Hematopoietic multipotent progenitor cell treated with erythropoietin and hydrocortisone succinate and interleukin-3 and kit ligand, for 8 days (in vitro differentiated cells): Measurements from ENCODE around the gene FKBP8.
"Not testable (repeated sequence)": the region's sequence is repeated elsewhere in the genome, so short reads cannot be mapped to it uniquely, and the experiment has no call there.

Experiments
- DNase-seq: peaks from one replicate; pipeline ENCODE4 v3.0.0-alpha.2; 2015

FKBP8 gene

GRCh38 chr19:18542941-18543813, at the start of gene FKBP8:
Gene FKBP8, minus strand, starts transcription at chr19:18543573. Its CDS starts 1,603 bp downstream, at chr19:18541970.
- peak; percentile 92 for DNase-seq

GRCh38 chr19:18592732-18593131, 49.4 kb upstream of the FKBP8 start:
- not testable (repeated sequence) for DNase-seq

DNA sequence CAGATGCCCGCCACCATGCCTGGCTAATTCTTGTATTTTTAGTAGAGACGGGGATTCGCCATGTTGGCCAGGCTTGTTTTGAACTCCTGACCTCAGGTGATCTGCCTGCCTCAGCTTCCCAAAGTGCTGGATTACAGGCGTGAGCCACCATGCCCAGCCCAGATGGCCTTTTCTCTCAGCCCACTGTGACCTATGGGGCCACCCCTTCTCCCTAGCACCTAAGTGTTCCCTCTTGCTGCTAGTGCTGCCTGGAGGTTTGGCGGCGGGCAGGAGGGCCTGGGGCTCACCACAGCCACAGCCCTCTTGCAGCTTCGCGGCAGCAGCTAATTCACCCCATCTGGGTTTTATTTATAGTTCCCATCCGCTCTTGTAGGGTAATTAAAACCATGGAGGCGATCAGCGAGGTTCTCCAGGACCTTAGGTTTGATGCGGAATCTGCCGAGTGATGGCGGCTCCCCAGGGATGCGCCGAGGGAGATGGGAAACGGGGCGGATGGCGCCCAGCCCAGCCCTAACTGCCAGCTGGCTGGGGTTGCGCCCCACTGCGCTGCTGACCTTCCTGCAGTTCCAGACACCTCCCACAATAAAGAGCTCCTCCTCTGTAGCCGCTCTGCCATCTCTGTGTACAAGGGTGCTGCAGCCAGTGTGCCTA, 48.5 kb upstream of the FKBP8 start:
- no peak for DNase-seq

DNA sequence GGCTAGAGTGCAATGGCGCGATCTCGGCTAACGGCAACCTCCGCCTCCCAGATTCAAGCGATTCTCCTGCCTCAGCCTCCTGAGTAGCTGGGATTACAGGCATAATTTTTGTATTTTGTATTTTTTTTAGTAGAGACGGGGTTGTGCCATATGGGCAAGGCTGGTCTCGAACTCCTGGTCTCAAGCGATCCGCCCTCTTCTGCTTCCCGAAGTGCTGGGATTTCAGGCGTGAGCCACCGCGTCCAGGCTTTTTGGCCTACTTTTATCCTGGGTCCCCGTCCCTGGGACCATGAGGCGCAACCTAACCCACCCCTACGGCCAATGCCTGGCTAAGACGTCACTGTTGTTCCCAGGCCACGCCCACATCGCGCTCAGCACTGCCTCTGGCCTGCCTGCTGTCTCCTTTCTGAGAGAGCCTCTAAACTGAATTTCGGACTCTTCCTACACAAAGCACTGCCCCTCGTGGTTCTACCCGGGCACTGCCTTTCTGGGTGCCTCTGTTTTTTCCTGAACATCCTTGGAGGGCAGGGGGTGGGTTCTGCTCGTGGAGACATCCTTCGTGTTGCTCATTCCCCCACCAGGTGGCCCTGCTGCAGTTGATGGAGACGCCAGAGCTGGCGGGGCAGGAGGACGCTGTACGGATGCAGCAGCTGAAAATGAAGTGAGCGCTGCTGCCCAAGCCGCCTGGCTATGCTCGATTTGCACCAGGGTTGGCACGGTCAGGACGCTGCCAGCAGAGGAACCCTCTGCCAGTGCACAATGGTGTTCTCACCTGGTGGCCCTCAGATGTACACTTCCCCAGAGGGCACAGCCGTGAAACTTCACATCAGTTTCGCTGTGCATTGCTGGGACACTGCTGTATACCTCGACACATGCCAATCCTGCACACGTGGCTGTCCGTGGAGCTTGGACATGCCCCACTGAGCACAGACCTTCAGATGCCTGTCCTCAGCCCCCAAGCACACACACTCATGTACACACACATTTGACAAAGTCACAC, 47.2 kb upstream of the FKBP8 start:
- DNase-seq, result peak; percentile 61

DNA sequence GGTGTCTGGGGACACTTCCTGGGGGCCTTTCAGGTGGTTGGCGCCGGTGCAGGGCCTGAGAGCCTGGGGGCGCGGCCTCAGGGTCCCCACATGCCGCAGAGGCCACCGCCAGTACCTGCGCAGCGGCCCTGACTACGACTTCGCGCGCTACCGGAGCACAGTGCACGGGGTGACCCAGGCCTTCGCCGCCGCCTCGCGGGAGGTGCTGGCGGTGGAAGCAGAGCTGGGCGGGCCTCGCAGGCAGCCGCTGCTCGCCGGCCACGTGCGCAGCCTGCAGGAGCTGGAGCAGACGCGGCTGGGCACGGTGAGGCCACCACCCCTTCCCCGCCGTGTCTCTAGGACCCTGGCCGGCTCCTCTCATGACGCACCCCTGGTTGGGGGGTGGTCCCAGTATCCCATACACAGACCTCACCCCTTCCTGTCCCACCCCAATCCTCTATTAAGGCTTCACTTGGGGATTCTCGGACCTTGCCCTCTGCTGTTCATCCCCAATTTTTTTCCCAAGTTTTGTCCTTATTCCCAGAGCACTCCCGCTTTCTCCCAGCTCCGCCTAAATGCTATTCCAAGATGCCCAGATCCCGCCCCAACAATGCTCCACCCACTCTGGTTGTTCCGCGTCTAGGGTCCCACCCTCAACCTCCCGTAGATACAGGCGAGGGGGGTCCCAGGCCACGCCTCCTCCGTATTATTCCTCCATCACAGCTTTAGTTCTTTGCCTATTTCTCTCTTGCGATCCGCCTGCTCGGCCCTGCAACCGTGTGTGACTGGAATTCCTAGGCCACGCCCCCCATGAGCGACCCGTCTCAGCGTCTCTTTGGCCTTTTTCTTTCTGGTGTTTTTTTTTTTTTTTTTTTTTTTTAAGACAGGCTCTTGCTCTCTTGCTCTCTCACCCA, 46.3 kb upstream of the FKBP8 start:
- DNase-seq, result peak; percentile 72

DNA sequence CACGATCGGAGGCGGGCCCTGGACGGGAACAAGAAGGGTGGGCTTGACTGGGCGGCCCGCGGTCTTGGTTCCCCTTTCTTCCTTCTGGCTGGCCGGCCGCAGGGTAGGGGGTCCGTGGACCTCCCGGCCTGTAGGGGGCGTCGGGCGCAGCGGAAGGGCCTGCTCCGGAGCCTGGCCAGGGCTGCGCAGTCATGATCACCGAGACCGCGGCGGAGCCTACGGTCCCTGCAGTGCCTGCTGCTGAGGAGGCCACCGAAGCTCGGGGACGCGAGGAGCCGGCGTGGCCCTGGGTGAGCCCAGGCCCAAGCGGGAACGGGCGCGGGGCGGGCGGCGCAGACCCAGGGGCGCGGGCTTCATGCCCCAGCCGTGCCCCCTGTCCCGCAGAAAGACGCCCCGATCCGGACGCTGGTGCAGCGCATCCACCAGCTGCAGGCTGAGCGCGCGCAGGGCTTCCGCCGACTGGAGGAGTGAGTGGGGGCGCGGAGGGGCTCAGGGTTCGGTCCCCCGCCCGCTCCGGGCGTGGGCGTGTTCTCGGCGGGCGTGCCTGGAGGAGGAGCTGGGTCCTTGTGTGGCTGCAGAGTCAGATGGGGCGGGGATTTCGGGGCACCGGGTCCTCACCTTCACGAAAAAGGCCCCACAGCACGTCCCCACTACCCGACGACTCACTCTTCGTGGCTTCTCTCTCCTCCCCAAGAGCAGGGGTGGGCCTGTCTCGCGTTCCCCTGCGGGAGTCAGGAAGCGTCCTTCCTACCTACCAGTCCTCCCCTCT, 45.4 kb upstream of the FKBP8 start, which contains the start of gene REX1BD:
TSS of gene REX1BD (plus strand) at position 188 of the 769 bp plus-strand sequence. CDS start at position 192, 4 bp downstream.
- DNase-seq, result peak; percentile 84

DNA sequence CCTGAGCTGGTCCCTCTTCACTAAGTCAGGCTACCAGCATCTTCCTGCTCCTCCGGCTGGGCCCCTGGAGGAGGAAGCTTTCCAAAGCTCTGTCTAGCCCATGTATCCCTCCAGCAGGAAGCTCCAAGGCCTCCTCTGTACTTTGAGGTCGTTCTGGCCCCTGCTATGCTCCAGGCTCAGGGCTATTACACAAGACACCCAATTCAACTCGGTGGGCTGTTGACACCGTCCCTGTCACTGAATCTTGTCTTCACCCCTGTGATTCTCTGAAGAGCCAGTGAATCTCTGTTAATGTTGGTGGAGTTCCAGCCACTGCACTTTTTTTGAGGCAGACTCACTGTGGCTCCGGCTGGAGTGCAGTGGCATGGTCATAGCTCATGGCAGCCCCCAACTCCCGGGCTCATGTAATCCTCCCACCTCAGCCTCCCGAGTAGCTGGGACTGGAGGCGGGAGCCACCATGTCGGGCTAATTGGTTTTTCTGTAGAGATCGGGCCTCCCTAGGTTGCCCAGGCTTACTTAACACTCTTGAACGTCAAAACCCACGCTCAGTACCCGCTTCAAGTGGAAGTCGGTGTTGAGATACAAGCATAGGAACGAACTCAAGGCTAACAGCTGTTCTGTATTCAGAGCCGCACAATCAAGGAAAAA, 44.7 kb upstream of the FKBP8 start:
- no peak for DNase-seq

DNA sequence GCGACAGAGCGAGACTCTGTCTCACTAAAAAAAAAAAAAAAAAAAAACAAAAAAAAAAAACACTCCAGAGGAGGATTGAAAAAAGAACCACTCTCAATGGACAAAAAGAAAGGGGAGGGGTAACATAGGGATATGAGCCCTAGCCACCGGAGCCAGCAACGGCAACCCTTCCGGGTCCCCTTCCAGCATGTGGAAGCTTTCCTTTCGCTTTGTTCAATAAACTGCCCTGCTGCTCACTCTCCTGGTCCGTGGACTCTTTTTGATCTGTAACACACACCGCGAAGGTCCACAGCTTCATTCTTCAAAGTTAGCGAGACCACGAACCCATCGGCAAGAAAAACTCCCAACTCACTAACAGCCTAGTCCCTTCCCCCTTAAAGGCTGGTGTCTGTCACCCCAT, 44.2 kb upstream of the FKBP8 start:
- no peak for DNase-seq

GRCh38 chr19:18586306-18586705, 42.9 kb upstream of the FKBP8 start:
- DNase-seq, result no peak

DNA sequence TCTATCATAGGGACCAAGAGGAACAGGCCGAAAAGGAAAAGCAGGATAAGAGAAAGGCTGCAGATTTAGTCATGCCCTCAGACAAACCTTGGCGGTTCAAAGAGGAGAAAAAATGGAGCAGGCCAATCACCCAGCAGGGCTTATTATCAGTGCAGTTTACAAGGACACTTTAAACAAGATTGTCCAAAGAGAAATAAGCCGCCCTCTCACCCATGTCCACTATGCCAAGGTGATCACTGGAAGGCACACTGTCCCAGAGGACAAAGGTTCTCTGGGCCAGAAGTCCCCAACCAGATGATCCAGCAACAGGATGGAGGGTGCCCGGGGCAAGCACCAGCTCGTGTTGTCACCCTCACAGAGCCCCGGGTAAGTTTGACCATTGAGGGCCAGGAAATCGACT, 36.9 kb upstream of the FKBP8 start:
- DNase-seq, result no peak

DNA sequence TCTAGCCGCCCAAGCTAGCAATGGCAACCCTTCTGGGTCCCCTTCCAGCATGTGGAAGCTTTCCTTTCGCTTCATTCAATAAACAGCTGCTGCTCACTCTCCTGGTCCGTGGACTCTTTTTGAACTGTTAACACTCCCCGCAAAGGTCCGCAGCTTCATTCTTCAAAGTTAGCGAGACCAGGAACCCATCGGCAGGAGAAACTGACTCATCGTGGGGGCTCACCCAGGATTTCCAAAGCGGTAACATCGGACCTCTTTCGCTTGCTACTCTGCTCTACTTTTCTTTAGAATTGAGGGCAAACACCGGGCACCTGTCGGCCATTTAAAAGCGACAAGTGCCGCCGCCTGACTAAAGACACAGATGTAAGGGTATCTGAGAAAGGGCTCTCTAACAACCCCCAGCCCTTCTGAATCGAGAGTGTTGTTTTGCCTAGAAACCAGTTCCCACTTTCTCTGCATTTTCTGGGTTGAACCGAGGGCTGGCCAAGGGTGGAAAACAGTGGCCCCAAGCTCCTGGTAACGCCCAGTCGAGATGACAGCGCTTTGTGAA, 34.1 kb upstream of the FKBP8 start:
- no peak for DNase-seq

DNA sequence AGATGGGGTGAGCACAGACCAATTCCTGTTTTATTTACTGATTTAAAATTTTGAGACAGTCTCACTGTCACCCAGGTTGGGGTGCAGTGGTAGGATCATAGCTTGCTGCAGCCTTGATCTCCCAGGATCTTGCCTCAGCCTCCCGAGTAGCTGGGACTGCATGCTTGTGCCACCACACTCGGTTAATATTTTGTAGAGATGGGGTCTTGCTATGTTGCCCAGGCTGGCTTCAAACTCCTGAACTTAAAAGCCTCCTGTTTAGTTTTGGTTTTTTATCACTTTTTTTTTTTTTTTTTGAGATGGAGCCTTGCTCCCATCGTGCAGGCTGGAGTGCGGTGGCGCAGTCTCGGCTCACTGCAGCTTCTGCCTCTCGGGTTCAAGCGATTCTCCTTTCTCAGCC, 33.0 kb upstream of the FKBP8 start:
- DNase-seq, result no peak

DNA sequence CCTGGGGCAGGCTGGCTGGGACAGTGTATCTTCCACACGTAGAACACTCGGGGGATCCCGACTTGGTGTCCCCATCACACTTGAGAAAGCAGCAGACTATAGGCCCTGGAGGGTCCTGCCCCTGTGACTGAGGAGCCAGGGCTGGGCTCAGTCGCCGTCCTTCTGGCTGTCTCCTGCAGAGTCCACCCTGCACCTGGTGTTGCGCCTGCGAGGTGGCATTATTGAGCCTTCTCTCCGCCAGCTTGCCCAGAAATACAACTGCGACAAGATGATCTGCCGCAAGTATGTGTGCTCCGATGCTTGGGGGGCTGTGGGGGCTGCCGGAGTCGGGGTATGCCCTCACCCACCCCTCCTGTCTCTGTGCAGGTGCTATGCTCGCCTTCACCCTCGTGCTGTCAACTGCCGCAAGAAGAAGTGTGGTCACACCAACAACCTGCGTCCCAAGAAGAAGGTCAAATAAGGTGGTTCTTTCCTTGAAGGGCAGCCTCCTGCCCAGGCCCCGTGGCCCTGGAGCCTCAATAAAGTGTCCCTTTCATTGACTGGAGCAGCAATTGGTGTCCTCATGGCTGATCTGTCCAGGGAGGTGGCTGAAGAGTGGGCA, 31.4 kb upstream of the FKBP8 start:
- DNase-seq, result no peak

DNA sequence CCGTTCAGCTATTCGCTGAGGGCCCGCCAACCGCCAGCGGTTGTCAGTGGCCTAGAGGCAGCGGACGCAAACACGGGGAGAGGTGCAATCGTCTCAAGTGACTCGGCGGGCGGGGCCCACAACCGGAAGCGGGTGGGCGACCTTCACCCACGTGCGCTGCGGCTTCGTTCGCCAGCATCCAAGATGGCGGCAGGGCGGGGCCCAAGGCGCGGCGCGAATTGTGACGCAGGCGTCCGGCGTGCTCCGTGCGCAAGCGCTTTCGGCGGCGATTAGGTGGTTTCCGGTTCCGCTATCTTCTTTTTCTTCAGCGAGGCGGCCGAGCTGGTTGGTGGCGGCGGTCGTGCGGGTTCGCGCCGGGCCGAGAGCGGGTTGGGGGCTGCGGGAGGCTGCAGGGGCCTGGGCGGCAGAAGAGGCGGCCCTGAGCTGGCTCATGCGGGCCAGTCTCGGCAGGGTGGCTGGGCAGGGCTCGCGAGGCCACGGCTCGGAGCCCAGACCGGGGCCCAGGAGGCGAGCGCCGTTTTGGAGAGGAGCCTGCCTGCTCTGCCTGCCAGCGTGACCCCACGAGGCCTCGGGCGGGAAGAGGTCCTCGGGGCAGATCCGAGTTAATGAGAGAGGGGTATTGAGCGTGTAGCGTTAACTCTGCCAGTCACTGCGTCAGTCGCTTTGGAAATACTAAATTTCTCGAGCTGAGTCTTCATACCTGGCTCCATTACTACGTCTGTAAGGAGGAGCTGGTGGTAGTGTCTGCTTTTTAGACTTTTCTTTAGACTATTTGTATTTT, 28.4 kb upstream of the FKBP8 start, which contains the start of gene UBA52:
TSS of gene UBA52 (plus strand) at position 294 of the 781 bp plus-strand sequence. CDS start 1,444 bp downstream, outside the sequence.
- DNase-seq, result peak; percentile 98

- DNase-seq, result no peak
Measured at GRCh38 chr19:18568367-18568766, 25.0 kb upstream of the FKBP8 start.

- no peak for DNase-seq
Measured at GRCh38 chr19:18566953-18567352, 23.6 kb upstream of the FKBP8 start.

- no peak for DNase-seq
Measured at GRCh38 chr19:18562086-18562485, 18.7 kb upstream of the FKBP8 start.

DNA sequence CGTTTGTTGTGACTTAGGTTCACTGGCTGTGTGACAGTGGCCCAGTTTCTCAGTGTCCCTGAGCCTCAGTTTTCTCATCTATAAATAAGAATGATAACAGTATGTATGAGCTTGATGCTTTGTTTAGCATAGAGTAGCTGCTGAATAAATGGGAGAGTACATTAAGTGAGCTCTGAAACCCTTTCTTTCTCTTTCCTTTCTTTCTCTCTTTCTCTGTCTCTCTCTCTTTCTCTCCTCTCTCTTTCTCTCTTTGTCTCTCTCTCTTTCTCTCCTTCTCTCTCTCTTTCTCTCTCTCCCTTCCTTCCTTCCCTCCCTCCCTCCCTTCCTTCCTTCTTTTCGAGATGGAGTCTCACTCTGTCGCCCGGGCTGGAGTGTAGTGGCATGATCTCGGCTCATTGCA, 16.3 kb upstream of the FKBP8 start:
- no peak for DNase-seq

DNA sequence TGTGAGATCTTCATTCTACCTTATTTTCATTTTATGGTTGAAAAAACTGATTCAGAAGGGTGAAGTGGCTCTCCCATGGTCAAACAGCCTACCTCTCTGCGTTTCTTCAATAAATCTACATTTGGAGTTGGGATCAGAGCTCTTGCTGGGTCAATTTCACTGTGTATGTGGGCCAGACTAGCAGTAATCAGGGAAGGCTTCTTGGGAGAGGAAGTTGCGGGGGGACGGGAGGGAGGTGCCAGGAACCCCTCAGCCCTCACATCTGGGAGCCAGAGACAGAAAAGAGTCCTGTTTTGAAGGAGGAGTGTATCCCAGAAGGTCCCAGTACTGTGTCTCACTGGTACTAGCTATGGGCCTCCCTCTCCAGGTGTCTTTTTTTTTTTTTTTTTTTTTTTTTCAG, 15.2 kb upstream of the FKBP8 start:
- no peak for DNase-seq
